HepG2 (cell line): ENCODE results near the gene LRRN4. TPM values are rescaled to one million over a fixed set of nuclear protein-coding genes. Genes with fewer than 3 reads are reported as not detected.

Experiments used
- AKAP8 ChIP-seq: sonication (generic); formaldehyde crosslinking; IDR thresholded peaks from 2 replicates; pipeline ENCODE4 v1.5.1; 2020; ENCODE audit warnings: mild to moderate bottlenecking, missing genetic modification reagents
- BCL6 ChIP-seq: IDR thresholded peaks from 2 replicates; pipeline ENCODE4 v1.6.1; 2016; ENCODE audit warnings: missing genetic modification reagents, missing compliant biosample characterization
- CHD4 ChIP-seq: fragments of 200-600 bp; sonication (generic); IDR thresholded peaks from 2 replicates; pipeline ENCODE4 v1.7.0; 2017; ENCODE audit warnings: mild to moderate bottlenecking, low read length, borderline replicate concordance
- KLF11 ChIP-seq: IDR thresholded peaks from 2 replicates; pipeline ENCODE4 v1.6.1; 2016; ENCODE audit warnings: missing compliant biosample characterization
- PAWR ChIP-seq: sonication (generic); formaldehyde crosslinking; IDR thresholded peaks from 2 replicates; pipeline ENCODE4 v1.4.0; 2020; ENCODE audit warnings: missing genetic modification reagents, mild to moderate bottlenecking, borderline replicate concordance
- SATB2 ChIP-seq: sonication (generic); formaldehyde crosslinking; IDR thresholded peaks from 2 replicates; pipeline ENCODE4 v1.5.0; 2020; ENCODE audit warnings: missing genetic modification reagents
- ZBTB21 ChIP-seq: sonication (generic); formaldehyde crosslinking; IDR thresholded peaks from 2 replicates; pipeline ENCODE4 v1.4.0; 2020; ENCODE audit warnings: missing genetic modification reagents
- ZNF20 ChIP-seq: sonication (generic); formaldehyde crosslinking; IDR thresholded peaks from 2 replicates; pipeline ENCODE4 v1.4.0; 2020; ENCODE audit warnings: mild to moderate bottlenecking, moderate library complexity, missing genetic modification reagents
- ZNF564 ChIP-seq: sonication (generic); formaldehyde crosslinking; IDR thresholded peaks from 2 replicates; pipeline ENCODE4 v1.8.1; 2023; ENCODE audit warnings: mild to moderate bottlenecking, missing genetic modification reagents
- ZNF792 ChIP-seq: IDR thresholded peaks from 2 replicates; pipeline ENCODE4 v1.6.1; 2016
- polyA plus RNA-seq, 8 experiments: library from polyadenylated mRNA; depleted of rRNA in 3 of 8; stranded (reverse) in 7 of 8; unstranded in 1 of 8; fragments of >200 nt; fragmentation: Illumina TruSeq in 4 of 8; extraction: Trizol in 4 of 8; gene quantifications; 2 replicates each; pipeline versions ENCODE4 v1.2.1 to v1.2.3, GENCODE V29; 2011 to 2016; ENCODE audit warnings: low read depth in 4 of 8, missing spikeins in 1 of 8, mixed read lengths in 1 of 8; ENCODE audit not compliant: insufficient read depth in 1 of 8
- total RNA-seq, 5 experiments: library from RNA; depleted of rRNA; stranded (reverse); fragments of >200 nt; fragmentation: Illumina TruSeq; extraction: Trizol; gene quantifications; 2 replicates each; pipeline ENCODE4 v1.2.3, GENCODE V29; 2016; ENCODE audit warnings: low read depth in 1 of 5
- TF ChIP-seq, protein P1 (sequence below): IDR thresholded peaks from 2 replicates; pipeline ENCODE4 v1.6.1; 2012; ENCODE audit warnings: inconsistent platforms
- TF ChIP-seq, protein P2 (sequence below): sonication (generic); formaldehyde crosslinking; IDR thresholded peaks from 2 replicates; pipeline ENCODE4 v1.9.0; 2021; ENCODE audit warnings: missing genetic modification reagents, borderline replicate concordance
- TF ChIP-seq, protein P3 (sequence below): sonication (generic); formaldehyde crosslinking; conservative IDR thresholded peaks from 2 replicates; pipeline ENCODE4 v1.8.0; 2022; ENCODE audit warnings: missing genetic modification reagents
- TF ChIP-seq, protein P4 (sequence below): sonication (generic); formaldehyde crosslinking; IDR thresholded peaks from 2 replicates; pipeline ENCODE4 v1.9.0; 2022; ENCODE audit warnings: low read depth, missing genetic modification reagents
- TF ChIP-seq, protein P5 (sequence below): IDR thresholded peaks from 2 replicates; pipeline ENCODE4 v1.6.1; 2016; ENCODE audit warnings: control low read depth
- TF ChIP-seq, protein P6 (sequence below): IDR thresholded peaks from 2 replicates; pipeline ENCODE4 v1.6.1; 2016; ENCODE audit warnings: missing genetic modification reagents, missing compliant biosample characterization
- TF ChIP-seq, protein P7 (sequence below): sonication (generic); formaldehyde crosslinking; IDR thresholded peaks from 2 replicates; pipeline ENCODE4 v1.5.1; 2020; ENCODE audit warnings: missing genetic modification reagents, mild to moderate bottlenecking, borderline replicate concordance

Gene LRRN4
- total and polyA plus RNA-seq, 2 of the 13 experiments (the other 11 are each of a cell fraction or from before 2014, with no cell fraction given), result 0.15 to 0.20 TPM

DNA sequence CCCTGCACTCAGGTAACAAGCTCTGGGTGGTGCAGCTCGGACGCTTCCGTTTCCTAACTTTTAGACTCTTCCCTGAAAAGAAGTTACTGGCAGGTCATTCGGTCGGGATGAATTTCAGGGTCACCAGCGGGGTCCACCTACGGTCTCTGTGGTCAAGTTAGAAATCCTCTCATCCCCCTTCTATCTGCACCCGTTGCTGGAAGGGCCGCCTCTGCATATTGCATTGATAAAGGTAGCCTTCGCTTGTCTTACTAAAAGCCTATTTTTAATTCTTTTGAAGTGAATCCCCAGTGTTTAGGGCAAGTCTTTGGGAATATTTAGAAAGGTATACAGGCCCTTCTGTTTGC, 47.3 kb downstream of the LRRN4 start (continued):
- TF ChIP-seq, protein P1, sequence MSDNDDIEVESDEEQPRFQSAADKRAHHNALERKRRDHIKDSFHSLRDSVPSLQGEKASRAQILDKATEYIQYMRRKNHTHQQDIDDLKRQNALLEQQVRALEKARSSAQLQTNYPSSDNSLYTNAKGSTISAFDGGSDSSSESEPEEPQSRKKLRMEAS, result no peak
- TF ChIP-seq PAWR (CRISPR knock-in tag), result no peak
- TF ChIP-seq, protein P2, sequence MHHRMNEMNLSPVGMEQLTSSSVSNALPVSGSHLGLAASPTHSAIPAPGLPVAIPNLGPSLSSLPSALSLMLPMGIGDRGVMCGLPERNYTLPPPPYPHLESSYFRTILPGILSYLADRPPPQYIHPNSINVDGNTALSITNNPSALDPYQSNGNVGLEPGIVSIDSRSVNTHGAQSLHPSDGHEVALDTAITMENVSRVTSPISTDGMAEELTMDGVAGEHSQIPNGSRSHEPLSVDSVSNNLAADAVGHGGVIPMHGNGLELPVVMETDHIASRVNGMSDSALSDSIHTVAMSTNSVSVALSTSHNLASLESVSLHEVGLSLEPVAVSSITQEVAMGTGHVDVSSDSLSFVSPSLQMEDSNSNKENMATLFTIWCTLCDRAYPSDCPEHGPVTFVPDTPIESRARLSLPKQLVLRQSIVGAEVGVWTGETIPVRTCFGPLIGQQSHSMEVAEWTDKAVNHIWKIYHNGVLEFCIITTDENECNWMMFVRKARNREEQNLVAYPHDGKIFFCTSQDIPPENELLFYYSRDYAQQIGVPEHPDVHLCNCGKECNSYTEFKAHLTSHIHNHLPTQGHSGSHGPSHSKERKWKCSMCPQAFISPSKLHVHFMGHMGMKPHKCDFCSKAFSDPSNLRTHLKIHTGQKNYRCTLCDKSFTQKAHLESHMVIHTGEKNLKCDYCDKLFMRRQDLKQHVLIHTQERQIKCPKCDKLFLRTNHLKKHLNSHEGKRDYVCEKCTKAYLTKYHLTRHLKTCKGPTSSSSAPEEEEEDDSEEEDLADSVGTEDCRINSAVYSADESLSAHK, result 0 out of 2 replicates have a peak, but pooled peaks have one; percentile 50
- TF ChIP-seq, protein P3, sequence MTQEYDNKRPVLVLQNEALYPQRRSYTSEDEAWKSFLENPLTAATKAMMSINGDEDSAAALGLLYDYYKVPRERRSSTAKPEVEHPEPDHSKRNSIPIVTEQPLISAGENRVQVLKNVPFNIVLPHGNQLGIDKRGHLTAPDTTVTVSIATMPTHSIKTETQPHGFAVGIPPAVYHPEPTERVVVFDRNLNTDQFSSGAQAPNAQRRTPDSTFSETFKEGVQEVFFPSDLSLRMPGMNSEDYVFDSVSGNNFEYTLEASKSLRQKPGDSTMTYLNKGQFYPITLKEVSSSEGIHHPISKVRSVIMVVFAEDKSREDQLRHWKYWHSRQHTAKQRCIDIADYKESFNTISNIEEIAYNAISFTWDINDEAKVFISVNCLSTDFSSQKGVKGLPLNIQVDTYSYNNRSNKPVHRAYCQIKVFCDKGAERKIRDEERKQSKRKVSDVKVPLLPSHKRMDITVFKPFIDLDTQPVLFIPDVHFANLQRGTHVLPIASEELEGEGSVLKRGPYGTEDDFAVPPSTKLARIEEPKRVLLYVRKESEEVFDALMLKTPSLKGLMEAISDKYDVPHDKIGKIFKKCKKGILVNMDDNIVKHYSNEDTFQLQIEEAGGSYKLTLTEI, result no peak
- TF ChIP-seq BCL6, result 0 out of 2 replicates have a peak, but pooled peaks have one; percentile 23
- peak; percentile 16; the same call in 1 of the 2 replicates for TF ChIP-seq ZNF792
- TF ChIP-seq CHD4, result no peak
- TF ChIP-seq, protein P4, sequence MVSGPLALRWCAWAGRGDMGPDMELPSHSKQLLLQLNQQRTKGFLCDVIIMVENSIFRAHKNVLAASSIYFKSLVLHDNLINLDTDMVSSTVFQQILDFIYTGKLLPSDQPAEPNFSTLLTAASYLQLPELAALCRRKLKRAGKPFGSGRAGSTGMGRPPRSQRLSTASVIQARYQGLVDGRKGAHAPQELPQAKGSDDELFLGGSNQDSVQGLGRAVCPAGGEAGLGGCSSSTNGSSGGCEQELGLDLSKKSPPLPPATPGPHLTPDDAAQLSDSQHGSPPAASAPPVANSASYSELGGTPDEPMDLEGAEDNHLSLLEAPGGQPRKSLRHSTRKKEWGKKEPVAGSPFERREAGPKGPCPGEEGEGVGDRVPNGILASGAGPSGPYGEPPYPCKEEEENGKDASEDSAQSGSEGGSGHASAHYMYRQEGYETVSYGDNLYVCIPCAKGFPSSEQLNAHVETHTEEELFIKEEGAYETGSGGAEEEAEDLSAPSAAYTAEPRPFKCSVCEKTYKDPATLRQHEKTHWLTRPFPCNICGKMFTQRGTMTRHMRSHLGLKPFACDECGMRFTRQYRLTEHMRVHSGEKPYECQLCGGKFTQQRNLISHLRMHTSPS (CRISPR knock-in tag), result no peak
- peak; percentile 16; the same call in 1 of the 2 replicates for TF ChIP-seq ZBTB21 (CRISPR knock-in tag)
- TF ChIP-seq SATB2 (CRISPR knock-in tag), result no peak
- no peak for TF ChIP-seq ZNF20
- no peak for TF ChIP-seq AKAP8
- TF ChIP-seq, protein P5, sequence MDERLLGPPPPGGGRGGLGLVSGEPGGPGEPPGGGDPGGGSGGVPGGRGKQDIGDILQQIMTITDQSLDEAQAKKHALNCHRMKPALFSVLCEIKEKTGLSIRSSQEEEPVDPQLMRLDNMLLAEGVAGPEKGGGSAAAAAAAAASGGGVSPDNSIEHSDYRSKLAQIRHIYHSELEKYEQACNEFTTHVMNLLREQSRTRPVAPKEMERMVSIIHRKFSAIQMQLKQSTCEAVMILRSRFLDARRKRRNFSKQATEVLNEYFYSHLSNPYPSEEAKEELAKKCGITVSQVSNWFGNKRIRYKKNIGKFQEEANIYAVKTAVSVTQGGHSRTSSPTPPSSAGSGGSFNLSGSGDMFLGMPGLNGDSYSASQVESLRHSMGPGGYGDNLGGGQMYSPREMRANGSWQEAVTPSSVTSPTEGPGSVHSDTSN (CRISPR knock-in tag), result no peak
- TF ChIP-seq, protein P6, sequence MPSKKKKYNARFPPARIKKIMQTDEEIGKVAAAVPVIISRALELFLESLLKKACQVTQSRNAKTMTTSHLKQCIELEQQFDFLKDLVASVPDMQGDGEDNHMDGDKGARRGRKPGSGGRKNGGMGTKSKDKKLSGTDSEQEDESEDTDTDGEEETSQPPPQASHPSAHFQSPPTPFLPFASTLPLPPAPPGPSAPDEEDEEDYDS (CRISPR knock-in tag), result no peak
- 0 out of 2 replicates have a peak, but pooled peaks have one; percentile 27 for TF ChIP-seq KLF11 (CRISPR knock-in tag)
- TF ChIP-seq, protein P7, sequence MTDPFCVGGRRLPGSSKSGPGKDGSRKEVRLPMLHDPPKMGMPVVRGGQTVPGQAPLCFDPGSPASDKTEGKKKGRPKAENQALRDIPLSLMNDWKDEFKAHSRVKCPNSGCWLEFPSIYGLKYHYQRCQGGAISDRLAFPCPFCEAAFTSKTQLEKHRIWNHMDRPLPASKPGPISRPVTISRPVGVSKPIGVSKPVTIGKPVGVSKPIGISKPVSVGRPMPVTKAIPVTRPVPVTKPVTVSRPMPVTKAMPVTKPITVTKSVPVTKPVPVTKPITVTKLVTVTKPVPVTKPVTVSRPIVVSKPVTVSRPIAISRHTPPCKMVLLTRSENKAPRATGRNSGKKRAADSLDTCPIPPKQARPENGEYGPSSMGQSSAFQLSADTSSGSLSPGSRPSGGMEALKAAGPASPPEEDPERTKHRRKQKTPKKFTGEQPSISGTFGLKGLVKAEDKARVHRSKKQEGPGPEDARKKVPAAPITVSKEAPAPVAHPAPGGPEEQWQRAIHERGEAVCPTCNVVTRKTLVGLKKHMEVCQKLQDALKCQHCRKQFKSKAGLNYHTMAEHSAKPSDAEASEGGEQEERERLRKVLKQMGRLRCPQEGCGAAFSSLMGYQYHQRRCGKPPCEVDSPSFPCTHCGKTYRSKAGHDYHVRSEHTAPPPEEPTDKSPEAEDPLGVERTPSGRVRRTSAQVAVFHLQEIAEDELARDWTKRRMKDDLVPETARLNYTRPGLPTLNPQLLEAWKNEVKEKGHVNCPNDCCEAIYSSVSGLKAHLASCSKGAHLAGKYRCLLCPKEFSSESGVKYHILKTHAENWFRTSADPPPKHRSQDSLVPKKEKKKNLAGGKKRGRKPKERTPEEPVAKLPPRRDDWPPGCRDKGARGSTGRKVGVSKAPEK (CRISPR knock-in tag), result no peak
- TF ChIP-seq ZNF564 (CRISPR knock-in tag), result peak; percentile 67
- TF ChIP-seq, all 625 proteins: peak for 6
